ENCODE measurements around the gene ADCK1.

DNA sequence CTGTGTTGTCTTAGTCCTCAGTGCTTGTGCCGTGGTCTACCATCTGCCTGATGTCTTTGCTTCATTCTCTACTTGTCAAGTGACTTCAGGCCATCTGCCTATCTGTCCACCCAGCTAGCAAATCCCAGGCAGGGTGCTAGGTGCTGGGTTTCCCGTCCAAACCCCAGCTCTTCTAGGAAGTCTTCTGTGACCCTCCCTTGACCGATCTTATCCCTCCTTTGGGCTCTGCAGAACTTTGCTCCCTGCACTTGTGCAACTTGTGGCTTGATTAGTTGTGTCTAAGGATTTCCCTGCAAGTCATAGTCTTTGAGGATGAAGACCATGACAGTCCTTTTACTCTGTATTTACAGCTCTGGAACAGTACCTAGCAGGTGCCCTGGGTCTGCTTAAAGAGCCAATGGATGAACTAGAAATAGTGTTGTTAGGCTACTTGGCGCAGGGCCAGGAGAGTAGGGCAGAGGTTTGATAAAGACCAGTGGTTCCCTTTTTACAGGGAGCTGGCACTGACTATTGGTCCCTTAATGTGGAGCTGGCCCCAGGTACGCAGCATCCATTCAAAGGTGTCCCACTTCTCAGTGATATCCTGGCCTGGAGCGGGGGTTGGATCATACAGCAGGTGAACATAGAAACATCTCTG lies 60.1 kb downstream of the ADCK1 start:
- no peak for TF ChIP-seq HDGF (IDR thresholded peaks at IDR 0.05; ENCODE audit: borderline replicate concordance)
- TF ChIP-seq SP1 (IDR thresholded peaks at IDR 0.05), result no peak
- TF ChIP-seq SUZ12 (IDR thresholded peaks at IDR 0.05), result no peak
- TF ChIP-seq NFRKB (IDR thresholded peaks at IDR 0.05), result no peak
- no peak for TF ChIP-seq ARNT (IDR thresholded peaks at IDR 0.05)
- no peak for TF ChIP-seq TARDBP (IDR thresholded peaks at IDR 0.05)

Measured in HEK293T (cell line).